Hepatocyte (in vitro differentiated cells): Measurements from ENCODE around the gene SERPINH1. TPM values are rescaled to one million over a fixed set of nuclear protein-coding genes. Genes with fewer than 3 reads are reported as not detected.

Experiments used
- DNase-seq: peaks from one replicate; pipeline ENCODE4 v3.0.0-alpha.2; 2016; ENCODE audit warnings: low spot score
- H2AFZ ChIP-seq: fragments of 200-600 bp; sonication (generic); 2 replicates; pipeline ENCODE4 v1.6.0; 2016; ENCODE audit warnings: antibody characterized with exemption, mild to moderate bottlenecking
- H3K27ac ChIP-seq: fragments of 200-600 bp; sonication (generic); 2 replicates; pipeline ENCODE4 v1.5.1; 2016; ENCODE audit warnings: mild to moderate bottlenecking
- H3K27me3 ChIP-seq: fragments of 200-600 bp; sonication (generic); 2 replicates; pipeline ENCODE4 v1.6.1; 2016
- H3K36me3 ChIP-seq: fragments of 200-600 bp; sonication (generic); replicated peaks from 2 replicates; pipeline ENCODE4 v1.5.1; 2016; ENCODE audit warnings: low read depth; ENCODE audit not compliant: insufficient read depth
- H3K4me1 ChIP-seq: fragments of 200-600 bp; sonication (generic); 2 replicates; pipeline ENCODE4 v1.5.1; 2016; ENCODE audit warnings: mild to moderate bottlenecking, moderate library complexity; ENCODE audit not compliant: insufficient read depth
- H3K4me2 ChIP-seq: fragments of 200-600 bp; sonication (generic); 2 replicates; pipeline ENCODE4 v1.6.0; 2016
- H3K4me3 ChIP-seq: fragments of 200-600 bp; sonication (generic); 2 replicates; pipeline ENCODE4 v1.5.1; 2016; ENCODE audit warnings: mild to moderate bottlenecking
- H3K79me2 ChIP-seq: fragments of 200-600 bp; sonication (generic); 2 replicates; pipeline ENCODE4 v1.6.0; 2017; ENCODE audit warnings: mild to moderate bottlenecking
- H3K9me2 ChIP-seq: fragments of 200-600 bp; sonication (generic); replicated peaks from 2 replicates; pipeline ENCODE4 v1.6.0; 2017; ENCODE audit warnings: mild to moderate bottlenecking; ENCODE audit not compliant: insufficient read depth
- H3K9me3 ChIP-seq: fragments of 200-600 bp; sonication (generic); 2 replicates; pipeline ENCODE4 v1.5.1; 2016; ENCODE audit warnings: low read depth, mild to moderate bottlenecking
- H4K20me1 ChIP-seq: fragments of 200-600 bp; sonication (generic); 2 replicates; pipeline ENCODE4 v1.6.0; 2016; ENCODE audit warnings: mild to moderate bottlenecking; ENCODE audit not compliant: insufficient read depth, poor library complexity, severe bottlenecking
- EZH2 ChIP-seq: fragments of 200-600 bp; sonication (generic); IDR thresholded peaks from 2 replicates; pipeline ENCODE4 v1.6.1; 2016; ENCODE audit warnings: antibody characterized with exemption, mild to moderate bottlenecking, borderline replicate concordance
- EZH2phosphoT487 ChIP-seq: fragments of 200-600 bp; sonication (generic); IDR thresholded peaks from one replicate; pipeline ENCODE4 v1.6.1; 2018; ENCODE audit warnings: antibody characterized with exemption, mild to moderate bottlenecking, low read depth, moderate library complexity; ENCODE audit not compliant: unreplicated experiment, severe bottlenecking
- WGBS: methylation state at CpG from one replicate; pipeline ENCODE4 v1.1.6; 2016; ENCODE audit warnings: low lambda C conversion rate; ENCODE audit errors: missing lambda C conversion rate; 5-methylcytosine and 5-hydroxymethylcytosine counted together
- polyA plus RNA-seq: library from polyadenylated mRNA; unstranded; fragments of >200 nt; fragmentation: Nextera tagmentation; extraction: Ambion mirVana; gene quantifications from 2 replicates; pipeline ENCODE4 v1.2.1, GENCODE V29; 2016
- total RNA-seq: library from RNA; depleted of rRNA; stranded (reverse); fragments of >200 nt; gene quantifications from 2 replicates; pipeline ENCODE4 v1.2.3, GENCODE V29; 2014
- TF ChIP-seq, protein P1 (sequence below): fragments of 200-600 bp; sonication (generic); IDR thresholded peaks from 2 replicates; pipeline ENCODE4 v1.5.1; 2016; ENCODE audit warnings: antibody characterized with exemption, mild to moderate bottlenecking; ENCODE audit not compliant: poor library complexity

The SERPINH1 gene
- total and polyA plus RNA-seq, 2 experiments from 2014 or later = 479 to 805 TPM

DNA sequence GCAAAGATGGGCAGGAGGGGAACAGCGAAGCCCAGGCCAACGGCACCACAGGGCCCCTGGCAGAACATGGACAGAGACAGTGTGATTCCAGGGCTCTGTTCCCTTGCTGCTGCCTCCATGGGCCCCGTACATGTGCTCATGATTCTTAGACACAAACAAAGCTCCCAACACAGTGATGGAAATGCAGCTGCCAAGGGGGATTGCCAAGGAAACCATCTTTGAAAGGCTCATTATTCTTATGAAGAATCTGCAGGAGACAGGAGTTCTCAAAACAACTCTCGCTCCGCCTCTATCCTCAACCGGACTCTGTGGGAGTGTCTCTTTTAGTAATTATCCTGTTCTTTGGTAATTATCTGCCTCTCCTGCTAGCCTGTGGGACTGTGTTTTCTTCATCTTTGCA lies 32.2 kb downstream of the SERPINH1 start:
- no peaks in the 10 kb centered on the region for H3K4me1 ChIP-seq
- TF ChIP-seq, protein P1, sequence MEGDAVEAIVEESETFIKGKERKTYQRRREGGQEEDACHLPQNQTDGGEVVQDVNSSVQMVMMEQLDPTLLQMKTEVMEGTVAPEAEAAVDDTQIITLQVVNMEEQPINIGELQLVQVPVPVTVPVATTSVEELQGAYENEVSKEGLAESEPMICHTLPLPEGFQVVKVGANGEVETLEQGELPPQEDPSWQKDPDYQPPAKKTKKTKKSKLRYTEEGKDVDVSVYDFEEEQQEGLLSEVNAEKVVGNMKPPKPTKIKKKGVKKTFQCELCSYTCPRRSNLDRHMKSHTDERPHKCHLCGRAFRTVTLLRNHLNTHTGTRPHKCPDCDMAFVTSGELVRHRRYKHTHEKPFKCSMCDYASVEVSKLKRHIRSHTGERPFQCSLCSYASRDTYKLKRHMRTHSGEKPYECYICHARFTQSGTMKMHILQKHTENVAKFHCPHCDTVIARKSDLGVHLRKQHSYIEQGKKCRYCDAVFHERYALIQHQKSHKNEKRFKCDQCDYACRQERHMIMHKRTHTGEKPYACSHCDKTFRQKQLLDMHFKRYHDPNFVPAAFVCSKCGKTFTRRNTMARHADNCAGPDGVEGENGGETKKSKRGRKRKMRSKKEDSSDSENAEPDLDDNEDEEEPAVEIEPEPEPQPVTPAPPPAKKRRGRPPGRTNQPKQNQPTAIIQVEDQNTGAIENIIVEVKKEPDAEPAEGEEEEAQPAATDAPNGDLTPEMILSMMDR = no peak
- no peak for TF ChIP-seq EZH2phosphoT487
- no peak for TF ChIP-seq EZH2
- H3K79me2 ChIP-seq = no peaks in the 10 kb centered on the region
- H3K9me3 ChIP-seq = no peaks in the 10 kb centered on the region
- H2AFZ ChIP-seq = no peak overlapping the region
- no peaks in the 10 kb centered on the region for H3K9me2 ChIP-seq
- no peaks in the 10 kb centered on the region for H3K27me3 ChIP-seq
- H3K4me2 ChIP-seq = no peak overlapping the region
- H3K4me3 ChIP-seq = no peak overlapping the region
- no peaks in the 10 kb centered on the region for H4K20me1 ChIP-seq
- no peak overlapping the region for H3K27ac ChIP-seq
- 94% methylated on average over 6 of the region's 6 CpGs for WGBS
- no peaks in the 10 kb centered on the region for H3K36me3 ChIP-seq
- DNase-seq = no peak

DNA sequence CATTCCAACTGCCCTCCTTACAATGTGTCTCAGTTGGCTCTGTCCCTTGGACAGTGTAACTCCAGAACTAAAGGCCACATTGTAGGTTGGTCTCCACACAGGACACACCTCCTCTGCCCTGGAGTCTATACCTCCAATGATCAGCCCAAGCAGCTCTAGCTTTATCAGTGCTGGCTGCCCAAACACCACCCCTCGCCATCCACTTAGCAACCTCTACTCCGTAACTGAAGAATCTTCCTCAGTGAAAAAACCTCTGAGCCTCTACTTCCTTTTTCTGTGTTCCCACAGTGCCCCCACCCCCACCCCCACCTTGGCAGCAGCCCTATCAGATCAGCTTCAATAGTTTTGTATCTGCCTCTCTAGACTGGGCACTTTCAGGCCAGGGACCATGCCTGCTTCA lies 33.4 kb downstream of the SERPINH1 start:
- Histone ChIP-seq H3K4me1 (no peaks in the 10 kb centered on the region), H3K9me3 (no peaks in the 10 kb centered on the region), H3K4me2 (no peak overlapping the region), H3K4me3 (no peak overlapping the region), H3K27me3 (no peaks in the 10 kb centered on the region), H3K9me2 (no peaks in the 10 kb centered on the region), H3K79me2 (no peaks in the 10 kb centered on the region), H2AFZ (no peak overlapping the region), H3K27ac (no peak overlapping the region), H3K36me3 (no peaks in the 10 kb centered on the region), H4K20me1 (no peaks in the 10 kb centered on the region)
- no peak for DNase-seq
- TF ChIP-seq, protein P1 = no peak
- TF ChIP-seq EZH2 (no peak), EZH2phosphoT487 (no peak)
- WGBS = 83% methylated on average over 2 of the region's 2 CpGs

DNA sequence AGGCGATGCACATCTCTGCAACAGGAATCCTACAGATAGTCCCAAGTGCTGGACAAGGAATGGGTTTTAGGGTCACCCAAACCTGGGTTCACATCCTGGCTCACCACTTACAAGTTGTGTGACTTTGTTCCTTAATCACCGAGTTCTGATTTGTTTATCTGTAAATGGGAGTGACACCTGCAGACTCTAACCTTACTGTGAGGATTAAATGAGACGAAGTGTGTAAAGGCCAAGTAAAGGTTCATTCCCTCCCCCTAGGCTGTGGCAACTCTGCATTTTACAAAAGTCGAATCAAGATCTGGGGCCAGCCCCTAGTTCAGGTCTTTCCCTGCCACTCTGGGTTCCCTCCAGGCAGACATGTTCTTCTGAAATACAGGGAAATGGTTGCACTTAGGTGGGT lies 34.9 kb downstream of the SERPINH1 start:
- H3K27me3 ChIP-seq = no peaks in the 10 kb centered on the region
- 71% methylated on average over 4 of the region's 4 CpGs for whole genome bisulfite sequencing
- no peak for TF ChIP-seq EZH2
- TF ChIP-seq, protein P1 = no peak
- TF ChIP-seq EZH2phosphoT487 = no peak

DNA sequence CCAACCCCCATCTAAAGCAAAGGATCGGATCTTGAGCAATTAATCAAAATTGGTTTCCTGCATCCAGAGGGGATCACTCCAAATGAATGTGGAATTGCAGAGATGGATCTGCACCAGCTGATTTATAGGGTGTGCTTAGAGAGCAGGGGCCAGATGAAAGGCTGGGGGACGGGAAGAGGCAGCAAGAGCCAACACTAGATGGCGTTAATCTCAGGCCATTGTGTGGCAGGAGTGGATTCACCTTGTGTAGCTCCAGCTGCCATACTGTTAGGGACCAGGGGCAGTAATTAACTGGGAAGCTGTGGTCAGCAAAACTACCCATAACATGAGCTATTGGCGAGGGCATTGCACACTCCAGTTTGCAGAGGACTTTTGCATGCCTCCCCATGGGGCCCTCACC lies 35.6 kb downstream of the SERPINH1 start:
- WGBS = 43% methylated on average over 4 of the region's 4 CpGs

More for the DNA sequence above, 34.9 kb downstream of the SERPINH1 start:
- DNase-seq = no peak
- H3K36me3 ChIP-seq = no peaks in the 10 kb centered on the region
- no peak overlapping the region for H3K4me3 ChIP-seq
- no peaks in the 10 kb centered on the region for H3K4me1 ChIP-seq
- H3K9me2 ChIP-seq = no peaks in the 10 kb centered on the region
- H3K79me2 ChIP-seq = no peaks in the 10 kb centered on the region
- no peaks in the 10 kb centered on the region for H3K9me3 ChIP-seq
- no peaks in the 10 kb centered on the region for H4K20me1 ChIP-seq
- no peak overlapping the region for H3K27ac ChIP-seq
- H3K4me2 ChIP-seq = no peak overlapping the region
- H2AFZ ChIP-seq = no peak overlapping the region

More for the DNA sequence above, 35.6 kb downstream of the SERPINH1 start:
- H3K9me3 ChIP-seq = no peaks in the 10 kb centered on the region
- no peaks in the 10 kb centered on the region for H3K4me1 ChIP-seq
- DNase-seq = peak; percentile 50
- no peaks in the 10 kb centered on the region for H3K9me2 ChIP-seq
- H4K20me1 ChIP-seq = no peaks in the 10 kb centered on the region
- H3K27me3 ChIP-seq = no peaks in the 10 kb centered on the region
- TF ChIP-seq, protein P1 = peak; percentile 45
- TF ChIP-seq EZH2 (no peak), EZH2phosphoT487 (no peak)
- no peaks in the 10 kb centered on the region for H3K79me2 ChIP-seq
- H3K36me3 ChIP-seq = no peaks in the 10 kb centered on the region
- H3K4me2 ChIP-seq = no peak overlapping the region
- H2AFZ ChIP-seq = no peak overlapping the region
- no peak overlapping the region for H3K4me3 ChIP-seq
- H3K27ac ChIP-seq = no peak overlapping the region
